ENCODE data around the gene LPCAT1.

LPCAT1 gene

DNA sequence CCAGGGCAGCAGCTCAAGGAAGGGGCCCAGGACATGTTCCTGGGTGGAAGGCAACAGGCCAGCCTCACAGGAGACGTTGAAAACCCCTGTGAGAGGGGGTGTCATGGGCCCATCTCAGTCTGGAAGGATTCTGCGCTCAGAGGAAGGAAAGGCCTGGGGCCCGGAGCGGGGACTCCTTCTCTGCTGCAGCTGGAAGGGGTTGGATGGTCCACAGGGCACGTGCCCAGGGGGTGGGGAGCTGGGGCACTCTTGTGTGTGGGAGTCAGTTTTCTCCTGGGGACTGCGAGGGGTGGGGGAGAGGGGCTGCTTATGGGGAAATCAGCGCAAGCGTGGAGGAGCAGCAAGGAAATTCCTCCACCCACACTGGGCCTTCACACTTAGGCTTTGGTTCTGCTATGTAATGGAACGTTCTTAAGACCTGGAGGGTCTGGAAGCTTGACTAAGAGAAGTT lies 2.9 kb upstream of the LPCAT1 start:
- TF ChIP-seq, protein P1, sequence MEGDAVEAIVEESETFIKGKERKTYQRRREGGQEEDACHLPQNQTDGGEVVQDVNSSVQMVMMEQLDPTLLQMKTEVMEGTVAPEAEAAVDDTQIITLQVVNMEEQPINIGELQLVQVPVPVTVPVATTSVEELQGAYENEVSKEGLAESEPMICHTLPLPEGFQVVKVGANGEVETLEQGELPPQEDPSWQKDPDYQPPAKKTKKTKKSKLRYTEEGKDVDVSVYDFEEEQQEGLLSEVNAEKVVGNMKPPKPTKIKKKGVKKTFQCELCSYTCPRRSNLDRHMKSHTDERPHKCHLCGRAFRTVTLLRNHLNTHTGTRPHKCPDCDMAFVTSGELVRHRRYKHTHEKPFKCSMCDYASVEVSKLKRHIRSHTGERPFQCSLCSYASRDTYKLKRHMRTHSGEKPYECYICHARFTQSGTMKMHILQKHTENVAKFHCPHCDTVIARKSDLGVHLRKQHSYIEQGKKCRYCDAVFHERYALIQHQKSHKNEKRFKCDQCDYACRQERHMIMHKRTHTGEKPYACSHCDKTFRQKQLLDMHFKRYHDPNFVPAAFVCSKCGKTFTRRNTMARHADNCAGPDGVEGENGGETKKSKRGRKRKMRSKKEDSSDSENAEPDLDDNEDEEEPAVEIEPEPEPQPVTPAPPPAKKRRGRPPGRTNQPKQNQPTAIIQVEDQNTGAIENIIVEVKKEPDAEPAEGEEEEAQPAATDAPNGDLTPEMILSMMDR (IDR thresholded peaks at IDR 0.05; ENCODE audit: low read depth, low read length), result no peak
- DNase-seq (ENCODE audit: extremely low read depth, low read depth), result no peak

DNA sequence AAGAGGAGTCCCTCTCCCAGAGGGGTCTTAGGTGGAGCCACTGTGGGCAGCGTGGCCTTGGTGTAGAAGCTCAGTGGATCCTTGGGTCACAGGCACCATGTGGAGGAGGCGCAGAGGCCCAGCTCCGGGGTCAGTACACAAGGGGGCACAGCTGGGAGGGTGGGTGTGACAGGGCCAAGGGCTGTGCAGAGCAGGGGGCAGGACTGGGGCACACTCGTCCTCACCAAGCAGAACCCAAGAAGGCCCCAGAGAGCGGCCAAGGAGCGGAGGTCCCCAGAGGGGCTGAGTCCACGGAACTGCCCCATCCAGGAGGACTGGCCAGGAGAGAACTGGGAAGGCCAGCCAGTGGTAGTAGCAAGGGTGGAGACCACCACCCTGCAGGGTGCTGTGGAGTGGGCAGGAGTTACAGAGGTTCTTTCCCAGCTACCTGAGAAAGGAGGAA lies 2.5 kb upstream of the LPCAT1 start:
- TF ChIP-seq, protein P1 (IDR thresholded peaks at IDR 0.05; ENCODE audit: low read depth, low read length), result no peak
- DNase-seq (ENCODE audit: extremely low read depth, low read depth), result no peak

DNA sequence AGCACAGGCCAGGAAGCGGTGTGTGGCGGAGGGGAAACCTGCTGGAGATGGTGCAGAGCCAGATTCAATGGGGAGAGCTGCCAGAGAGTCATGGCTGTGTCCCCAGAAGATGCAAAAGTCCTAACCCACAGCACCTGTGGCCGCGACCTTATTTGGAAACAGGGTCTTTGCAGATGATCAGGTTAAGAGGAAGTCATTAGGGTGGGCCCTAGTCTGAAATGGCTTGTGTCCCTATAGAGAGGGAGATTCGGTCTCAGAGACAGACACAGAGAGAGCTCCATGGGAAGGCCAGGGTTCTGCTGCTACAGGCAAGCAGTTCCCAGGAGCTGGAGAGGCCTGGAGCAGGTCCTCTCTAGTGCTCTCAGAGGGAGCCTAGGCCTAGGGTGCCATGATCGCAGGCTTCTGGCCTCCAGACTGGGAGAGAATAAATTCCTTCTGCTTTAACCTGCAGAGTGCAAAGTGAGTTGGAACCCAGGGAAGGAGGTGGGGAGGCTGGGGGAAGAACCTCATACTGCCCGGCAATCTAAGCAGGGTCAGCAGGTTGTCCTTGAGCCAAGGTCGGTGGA lies 1.9 kb upstream of the LPCAT1 start:
- TF ChIP-seq, protein P1 (IDR thresholded peaks at IDR 0.05; ENCODE audit: low read depth, low read length), result no peak
- no peak for DNase-seq (ENCODE audit: extremely low read depth, low read depth)

DNA sequence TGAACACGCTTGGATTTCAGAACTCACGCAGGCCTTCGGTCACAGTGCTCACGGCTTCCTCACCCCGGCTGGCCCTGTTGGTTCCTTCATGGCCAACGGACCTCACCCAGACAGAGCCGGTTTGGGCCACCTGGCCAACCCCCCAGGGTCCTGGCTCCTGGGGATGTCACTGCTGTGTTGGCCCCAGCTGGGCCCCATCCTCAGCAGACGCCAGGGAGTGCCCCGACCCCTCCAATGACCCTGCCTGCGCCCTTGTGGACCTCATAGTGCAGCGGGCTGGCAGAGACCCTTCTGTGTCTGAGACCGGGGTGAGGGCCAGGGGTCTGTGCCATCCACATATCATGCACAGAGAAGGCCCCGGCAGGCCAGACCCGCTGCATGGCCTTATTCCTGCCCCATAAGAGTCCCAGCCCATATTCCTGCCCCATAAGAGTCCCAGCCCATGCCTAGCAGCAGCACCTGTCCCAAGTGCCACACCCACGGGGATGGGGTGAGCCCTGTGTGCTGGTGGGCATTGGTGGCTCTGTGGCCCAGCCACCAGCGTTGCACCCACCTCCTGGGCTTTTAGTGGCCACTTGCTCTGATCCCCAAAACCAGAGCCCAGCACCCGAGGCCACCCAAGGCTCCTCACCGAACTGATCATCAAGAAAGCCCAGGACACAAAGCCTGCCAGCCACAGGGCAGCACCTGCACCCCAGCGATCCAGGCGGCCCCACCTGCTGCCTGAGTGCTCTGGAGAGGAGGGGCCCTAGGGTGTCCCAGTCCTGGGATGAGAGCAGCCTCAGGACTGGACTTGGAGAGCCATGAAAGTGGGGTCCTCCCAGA lies 1.3 kb upstream of the LPCAT1 start:
- DNase-seq (ENCODE audit: extremely low read depth, low read depth), result no peak
- TF ChIP-seq, protein P1 (IDR thresholded peaks at IDR 0.05; ENCODE audit: low read depth, low read length), result no peak

DNA sequence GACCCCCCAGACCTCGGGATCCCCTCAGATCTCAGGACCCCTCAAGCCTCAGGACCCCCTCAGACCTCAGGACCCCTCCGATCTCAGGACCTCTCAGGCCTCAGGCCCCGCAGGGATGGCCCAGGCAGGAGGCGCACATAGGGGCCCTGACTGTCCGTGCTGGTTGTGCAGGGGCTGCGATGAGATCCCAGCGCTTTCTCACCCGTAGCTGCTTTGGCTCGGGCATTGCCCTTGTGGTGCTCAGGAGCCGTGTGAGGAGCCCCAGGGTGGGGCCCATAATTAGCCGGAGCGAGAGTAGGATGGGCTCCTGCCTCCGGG lies 680 bp upstream of the LPCAT1 start:
- no peak for DNase-seq (ENCODE audit: extremely low read depth, low read depth)
- TF ChIP-seq, protein P1 (IDR thresholded peaks at IDR 0.05; ENCODE audit: low read depth, low read length), result no peak

DNA sequence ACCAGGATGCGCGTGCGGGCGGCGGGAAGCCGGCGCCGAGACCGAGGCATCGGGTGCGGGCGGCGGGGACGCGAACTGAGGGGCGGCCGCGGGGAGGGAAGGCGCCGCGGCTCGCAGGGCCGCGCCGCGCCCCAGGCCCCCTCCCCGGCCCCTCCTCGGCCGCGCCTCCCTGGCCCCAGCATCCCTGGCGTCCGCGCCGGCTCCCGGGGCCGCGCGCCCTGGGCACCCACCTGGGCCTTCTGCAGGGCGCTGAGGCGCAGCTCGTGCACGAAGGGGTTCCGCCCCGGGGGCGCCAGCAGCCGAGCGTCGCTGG lies 324 bp downstream of the LPCAT1 start:
- no peak for DNase-seq (ENCODE audit: extremely low read depth, low read depth)
- TF ChIP-seq, protein P1 (IDR thresholded peaks at IDR 0.05; ENCODE audit: low read depth, low read length), result no peak

DNA sequence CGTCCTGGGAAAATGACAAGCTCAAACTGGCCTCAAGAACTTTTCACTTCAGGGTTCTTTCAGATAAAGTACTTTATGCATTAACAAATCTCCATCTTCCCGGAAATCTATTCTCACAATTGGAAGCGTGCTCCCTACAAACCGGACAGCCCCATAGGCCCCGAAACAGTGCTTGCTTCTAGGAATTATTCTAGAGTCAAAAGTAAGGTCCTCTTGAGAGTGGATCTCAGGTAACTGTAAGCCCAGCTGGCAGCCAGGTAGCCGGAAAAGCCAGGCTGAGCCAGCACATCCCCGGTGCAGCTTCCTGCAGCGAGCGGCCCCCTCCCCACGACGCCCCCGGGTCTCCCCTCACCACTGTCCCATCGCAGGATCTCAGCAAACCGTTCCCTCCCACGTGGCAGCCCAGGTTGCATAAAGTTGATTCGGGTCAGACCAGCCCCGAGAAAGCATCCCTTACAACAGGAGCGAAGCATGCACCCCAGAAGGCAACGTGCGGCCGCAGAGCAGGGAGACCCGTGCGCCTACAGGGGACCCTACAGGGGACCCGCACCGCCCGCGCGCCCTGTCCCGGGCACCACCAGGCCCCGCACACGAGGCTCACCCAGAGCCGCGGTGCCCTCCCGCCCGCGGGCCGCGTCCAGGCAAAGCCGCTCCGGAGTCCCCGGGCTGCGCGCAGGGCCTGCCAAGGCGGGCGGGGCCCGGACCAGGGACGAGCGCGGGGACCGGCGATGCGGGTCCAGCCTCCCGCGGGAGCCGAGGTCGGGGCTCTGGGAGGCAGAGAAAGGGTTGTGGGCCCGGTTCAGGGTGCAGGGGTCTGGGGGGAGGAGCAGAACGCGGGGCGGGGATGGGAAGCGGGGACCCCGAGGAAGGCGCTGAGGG lies 920 bp downstream of the LPCAT1 start:
- TF ChIP-seq, protein P1 (IDR thresholded peaks at IDR 0.05; ENCODE audit: low read depth, low read length), result no peak
- DNase-seq (ENCODE audit: extremely low read depth, low read depth), result no peak

Measured in AG09319 (cell line).